Suprapubic skin (tissue), 4 donors: Measurements from ENCODE around the gene DMRTB1. TPM values are rescaled to one million over a fixed set of nuclear protein-coding genes. Genes with fewer than 3 reads are reported as not detected.

Experiments used
- DNase-seq, 2 donors: peaks; one replicate each; pipeline ENCODE4 v3.0.0-alpha.2; 2019; ENCODE audit warnings: low spot score in 2 of 2
- H3K27ac ChIP-seq: fragments of 200-600 bp; sonication (generic); one replicate; pipeline ENCODE4 v1.5.1; 2019
- H3K27me3 ChIP-seq: fragments of 200-600 bp; sonication (generic); one replicate; pipeline ENCODE4 v1.5.1; 2019
- H3K36me3 ChIP-seq: fragments of 200-600 bp; sonication (generic); one replicate; pipeline ENCODE4 v1.5.1; 2019
- H3K4me1 ChIP-seq: fragments of 200-600 bp; sonication (generic); one replicate; pipeline ENCODE4 v1.5.1; 2019
- H3K4me3 ChIP-seq: fragments of 200-600 bp; sonication (generic); one replicate; pipeline ENCODE4 v1.5.1; 2019; ENCODE audit warnings: mild to moderate bottlenecking
- H3K9me3 ChIP-seq: fragments of 200-600 bp; sonication (generic); one replicate; pipeline ENCODE4 v1.5.1; 2019
- CTCF ChIP-seq, 2 donors: fragments of 200-600 bp in 1 of 2; fragments of 450-650 bp in 1 of 2; sonication (generic) in 1 of 2; IDR thresholded peaks; one replicate each; pipeline ENCODE4 v1.5.1; 2016 to 2019; ENCODE audit warnings: antibody characterized with exemption in 2 of 2, mild to moderate bottlenecking in 1 of 2, moderate library complexity in 1 of 2
- EP300 ChIP-seq: sonication (generic); formaldehyde crosslinking; IDR thresholded peaks from one replicate; pipeline ENCODE4 v1.6.1; 2017; ENCODE audit warnings: antibody characterized with exemption
- POLR2A ChIP-seq, 2 donors: fragments of 450-650 bp; IDR thresholded peaks; one replicate each; pipeline ENCODE4 v1.6.1; 2017; ENCODE audit warnings: antibody characterized with exemption in 2 of 2, mild to moderate bottlenecking in 2 of 2, moderate library complexity in 2 of 2
- POLR2AphosphoS5 ChIP-seq, 3 donors: sonication (generic); formaldehyde crosslinking; IDR thresholded peaks; one replicate each; pipeline ENCODE4 v1.6.1; 2017; ENCODE audit warnings: antibody characterized with exemption in 3 of 3
- WGBS: methylation state at CpG from one replicate; pipeline ENCODE4 v1.1.5; 2018; 5-methylcytosine and 5-hydroxymethylcytosine counted together
- total RNA-seq, 4 donors: library from RNA; depleted of rRNA; stranded (reverse); fragments of >200 nt; gene quantifications; one replicate each; pipeline ENCODE4 v1.1.0, GENCODE V29; 2016

DMRTB1 gene
- total RNA-seq, 4 donors from 2014 or later, result not detected

- Histone ChIP-seq H3K27ac (no peak overlapping the region), H3K9me3 (no peaks in the 10 kb centered on the region), H3K4me3 (no peak overlapping the region), H3K36me3 (no peaks in the 10 kb centered on the region), H3K4me1 (peaks cover 7% of the 10 kb centered on the region), H3K27me3 (no peaks in the 10 kb centered on the region)
- DNase-seq, result no peak
- WGBS, result 51% methylated on average over 18 of the region's 19 CpGs
- TF ChIP-seq POLR2A (IDR thresholded peaks at IDR 0.05) (no peak), EP300 (no peak), CTCF (IDR thresholded peaks at IDR 0.05) (no peak)
Measured at GRCh38 chr1:53511933-53512806, 53.0 kb downstream of the DMRTB1 start.

- Histone ChIP-seq H3K36me3 (no peaks in the 10 kb centered on the region), H3K4me3 (no peak overlapping the region), H3K27ac (no peak overlapping the region), H3K9me3 (no peaks in the 10 kb centered on the region), H3K27me3 (no peaks in the 10 kb centered on the region), H3K4me1 (peaks cover 7% of the 10 kb centered on the region)
- WGBS, result 88% methylated on average over 20 of the region's 22 CpGs
- no peak for DNase-seq
- TF ChIP-seq POLR2A (IDR thresholded peaks at IDR 0.05) (no peak), CTCF (IDR thresholded peaks at IDR 0.05) (no peak), EP300 (no peak), POLR2AphosphoS5 (IDR thresholded peaks at IDR 0.05) (no peak)
Measured at GRCh38 chr1:53512807-53513755, 53.9 kb downstream of the DMRTB1 start.

GRCh38 chr1:53513846-53514245 is 54.6 kb downstream of the DMRTB1 start:
- DNase-seq, result no peak
- no peak for TF ChIP-seq POLR2AphosphoS5 (IDR thresholded peaks at IDR 0.05)
- no peak for TF ChIP-seq EP300
- no peak for TF ChIP-seq POLR2A (IDR thresholded peaks at IDR 0.05)
- TF ChIP-seq CTCF (IDR thresholded peaks at IDR 0.05), result no peak
- Histone ChIP-seq H3K4me1 (peaks cover 7% of the 10 kb centered on the region), H3K27me3 (no peaks in the 10 kb centered on the region), H3K9me3 (no peaks in the 10 kb centered on the region), H3K4me3 (no peak overlapping the region), H3K27ac (no peak overlapping the region), H3K36me3 (no peaks in the 10 kb centered on the region)
- 92% methylated on average over 7 of the region's 7 CpGs for WGBS

GRCh38 chr1:53514436-53514835 is 55.2 kb downstream of the DMRTB1 start:
- 95% methylated on average over 8 of the region's 10 CpGs for WGBS
- H3K36me3 ChIP-seq, result no peaks in the 10 kb centered on the region
- no peaks in the 10 kb centered on the region for H3K9me3 ChIP-seq
- no peaks in the 10 kb centered on the region for H3K27me3 ChIP-seq
- peaks cover 3% of the 10 kb centered on the region for H3K4me1 ChIP-seq
- H3K27ac ChIP-seq, result no peak overlapping the region
- no peak for DNase-seq
- H3K4me3 ChIP-seq, result no peak overlapping the region
- TF ChIP-seq POLR2AphosphoS5 (IDR thresholded peaks at IDR 0.05), result no peak
- no peak for TF ChIP-seq POLR2A (IDR thresholded peaks at IDR 0.05)
- TF ChIP-seq EP300, result no peak
- TF ChIP-seq CTCF (IDR thresholded peaks at IDR 0.05), result no peak

- no peaks in the 10 kb centered on the region for H3K27me3 ChIP-seq
- no peaks in the 10 kb centered on the region for H3K9me3 ChIP-seq
- no peak overlapping the region for H3K27ac ChIP-seq
- TF ChIP-seq POLR2A (IDR thresholded peaks at IDR 0.05), result no peak
- no peak for TF ChIP-seq EP300
- TF ChIP-seq CTCF (IDR thresholded peaks at IDR 0.05), result no peak
- no peak for TF ChIP-seq POLR2AphosphoS5 (IDR thresholded peaks at IDR 0.05)
- no peaks in the 10 kb centered on the region for H3K4me1 ChIP-seq
- H3K4me3 ChIP-seq, result no peak overlapping the region
- no peaks in the 10 kb centered on the region for H3K36me3 ChIP-seq
- no peak for DNase-seq
- WGBS, result 95% methylated on average over 7 of the region's 7 CpGs
Measured at GRCh38 chr1:53516181-53516580, 57.0 kb downstream of the DMRTB1 start.
